ENCODE measurements around the gene SF3B3. TPM values are rescaled to one million over a fixed set of nuclear protein-coding genes. Genes with fewer than 3 reads are reported as not detected.

SF3B3 gene
- polyA plus RNA-seq, 1 donor, result 202 TPM

DNA sequence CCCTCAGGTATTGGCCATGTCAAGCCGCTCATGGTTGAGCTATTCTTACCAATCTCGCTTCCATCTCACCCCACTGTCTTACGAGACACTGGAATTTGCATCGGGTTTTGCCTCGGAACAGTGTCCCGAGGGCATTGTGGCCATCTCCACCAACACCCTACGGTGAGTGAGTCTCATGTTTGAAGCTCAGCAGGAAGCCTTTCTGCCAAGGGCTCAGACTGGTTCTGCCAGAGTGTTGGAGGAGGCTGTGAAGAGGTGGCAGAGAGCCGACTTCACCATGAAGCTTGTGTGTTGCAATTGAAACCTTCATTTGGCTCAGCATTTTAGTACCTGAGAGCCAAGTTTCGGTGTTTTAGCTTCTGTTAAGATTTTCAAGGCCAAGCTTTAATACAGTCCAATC, 38.0 kb downstream of the SF3B3 start:
- Histone ChIP-seq H3K36me3 (ENCODE audit: control insufficient read depth, insufficient read depth, low read length) (peaks cover 95% of the 10 kb centered on the region), H3K27ac (ENCODE audit: low read length) (no peak overlapping the region), H3K4me3 (ENCODE audit: low read length) (no peak overlapping the region), H3K27me3 (ENCODE audit: control insufficient read depth, insufficient read depth, low read length) (no peaks in the 10 kb centered on the region), H3K4me1 (ENCODE audit: control insufficient read depth, insufficient read depth, low read length) (no peaks in the 10 kb centered on the region), H3K9me3 (ENCODE audit: control insufficient read depth, low read depth, low read length) (no peaks in the 10 kb centered on the region)
- no peak for DNase-seq
- no CpG with 5 or more reads among the region's 9 CpGs for WGBS (ENCODE audit: insufficient coverage, low lambda C conversion rate)

DNA sequence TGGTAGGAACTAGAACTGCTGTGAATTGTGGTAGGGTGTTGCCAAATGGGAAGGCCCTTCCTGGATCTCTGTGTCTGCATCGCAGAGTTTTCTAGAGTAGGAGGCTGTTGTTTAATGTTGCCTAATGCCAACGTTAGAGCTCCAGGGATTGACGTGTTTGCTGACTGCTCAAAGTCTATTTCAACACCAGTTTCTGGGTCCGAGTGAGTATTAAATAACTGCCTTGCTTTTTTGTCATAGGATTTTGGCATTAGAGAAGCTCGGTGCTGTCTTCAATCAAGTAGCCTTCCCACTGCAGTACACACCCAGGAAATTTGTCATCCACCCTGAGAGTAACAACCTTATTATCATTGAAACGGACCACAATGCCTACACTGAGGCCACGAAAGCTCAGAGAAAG, 40.0 kb downstream of the SF3B3 start:
- H3K27ac ChIP-seq (ENCODE audit: low read length), result no peak overlapping the region
- DNase-seq, result no peak
- H3K27me3 ChIP-seq (ENCODE audit: control insufficient read depth, insufficient read depth, low read length), result no peaks in the 10 kb centered on the region
- no peaks in the 10 kb centered on the region for H3K9me3 ChIP-seq (ENCODE audit: control insufficient read depth, low read depth, low read length)
- H3K36me3 ChIP-seq (ENCODE audit: control insufficient read depth, insufficient read depth, low read length), result peaks cover 95% of the 10 kb centered on the region
- no peak overlapping the region for H3K4me3 ChIP-seq (ENCODE audit: low read length)
- peaks cover 5% of the 10 kb centered on the region for H3K4me1 ChIP-seq (ENCODE audit: control insufficient read depth, insufficient read depth, low read length)
- 100% methylated on average over 1 of the region's 7 CpGs for WGBS (ENCODE audit: insufficient coverage, low lambda C conversion rate)

DNA sequence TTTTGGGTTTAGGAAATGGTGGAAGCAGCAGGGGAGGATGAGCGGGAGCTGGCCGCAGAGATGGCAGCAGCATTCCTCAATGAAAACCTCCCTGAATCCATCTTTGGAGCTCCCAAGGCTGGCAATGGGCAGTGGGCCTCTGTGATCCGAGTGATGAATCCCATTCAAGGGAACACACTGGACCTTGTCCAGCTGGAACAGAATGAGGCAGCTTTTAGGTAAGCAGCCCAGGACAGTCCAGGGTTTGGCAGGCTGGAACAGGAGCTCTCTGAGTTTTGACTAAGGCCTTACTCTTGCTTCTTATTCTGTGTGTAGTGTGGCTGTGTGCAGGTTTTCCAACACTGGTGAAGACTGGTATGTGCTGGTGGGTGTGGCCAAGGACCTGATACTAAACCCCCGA, 41.4 kb downstream of the SF3B3 start:
- peaks cover 14% of the 10 kb centered on the region for H3K4me1 ChIP-seq (ENCODE audit: control insufficient read depth, insufficient read depth, low read length)
- no peaks in the 10 kb centered on the region for H3K9me3 ChIP-seq (ENCODE audit: control insufficient read depth, low read depth, low read length)
- no peaks in the 10 kb centered on the region for H3K27me3 ChIP-seq (ENCODE audit: control insufficient read depth, insufficient read depth, low read length)
- no peak for DNase-seq
- H3K27ac ChIP-seq (ENCODE audit: low read length), result no peak overlapping the region
- WGBS (ENCODE audit: insufficient coverage, low lambda C conversion rate), result no CpG with 5 or more reads among the region's 4 CpGs
- no peak overlapping the region for H3K4me3 ChIP-seq (ENCODE audit: low read length)
- H3K36me3 ChIP-seq (ENCODE audit: control insufficient read depth, insufficient read depth, low read length), result peaks cover 95% of the 10 kb centered on the region

DNA sequence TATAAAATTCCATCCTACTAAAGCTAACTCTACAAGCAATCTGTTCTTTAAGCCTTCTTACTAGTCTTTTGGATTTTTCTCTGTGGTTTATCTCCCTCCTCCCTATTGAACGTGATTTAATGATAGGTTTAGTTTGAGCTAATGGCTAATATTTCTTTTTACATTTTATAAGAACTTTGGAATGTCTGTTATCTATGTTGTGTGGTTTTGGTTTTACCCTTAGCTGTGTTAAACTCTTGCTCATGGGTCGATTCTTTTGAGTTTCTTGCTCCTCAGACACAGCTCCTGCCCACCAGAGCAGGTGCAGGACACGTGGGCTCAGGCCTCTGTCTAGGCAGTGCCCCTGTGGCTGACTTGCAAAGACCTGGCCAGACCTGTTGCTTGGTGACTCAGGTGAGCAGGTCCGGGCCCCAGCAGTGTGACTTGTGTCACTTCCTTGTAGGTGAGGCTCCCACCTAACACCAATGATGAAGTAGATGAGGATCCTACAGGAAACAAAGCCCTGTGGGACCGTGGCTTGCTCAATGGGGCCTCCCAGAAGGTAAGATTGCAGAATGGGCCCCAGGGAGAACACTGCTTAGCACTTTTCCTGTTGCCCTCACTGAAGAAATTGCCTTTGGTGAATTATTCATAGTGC, 45.1 kb downstream of the SF3B3 start:
- peaks cover 14% of the 10 kb centered on the region for H3K4me1 ChIP-seq (ENCODE audit: control insufficient read depth, insufficient read depth, low read length)
- no peak overlapping the region for H3K4me3 ChIP-seq (ENCODE audit: low read length)
- DNase-seq, result peak; percentile 61 to 85
- peaks cover 95% of the 10 kb centered on the region for H3K36me3 ChIP-seq (ENCODE audit: control insufficient read depth, insufficient read depth, low read length)
- WGBS (ENCODE audit: insufficient coverage, low lambda C conversion rate), result 100% methylated on average over 1 of the region's 5 CpGs
- H3K9me3 ChIP-seq (ENCODE audit: control insufficient read depth, low read depth, low read length), result no peaks in the 10 kb centered on the region
- H3K27ac ChIP-seq (ENCODE audit: low read length), result peak overlapping the region; percentile 72
- no peaks in the 10 kb centered on the region for H3K27me3 ChIP-seq (ENCODE audit: control insufficient read depth, insufficient read depth, low read length)

DNA sequence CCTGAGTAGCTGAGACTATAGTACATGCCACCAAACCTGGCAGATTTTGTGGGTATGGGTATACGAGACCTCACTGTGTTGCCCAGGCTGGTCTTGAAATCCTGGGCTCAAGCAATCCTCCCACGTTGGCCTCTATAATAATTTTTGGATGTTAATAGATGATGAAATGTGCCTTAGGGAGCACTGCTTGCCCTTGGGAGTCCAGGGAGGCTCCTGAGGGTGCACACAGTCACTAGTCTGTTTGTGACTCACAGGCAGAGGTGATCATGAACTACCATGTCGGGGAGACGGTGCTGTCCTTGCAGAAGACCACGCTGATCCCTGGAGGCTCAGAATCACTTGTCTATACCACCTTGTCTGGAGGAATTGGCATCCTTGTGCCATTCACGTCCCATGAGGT, 46.1 kb downstream of the SF3B3 start:
- DNase-seq, result no peak
- H3K36me3 ChIP-seq (ENCODE audit: control insufficient read depth, insufficient read depth, low read length), result peaks cover 94% of the 10 kb centered on the region
- H3K4me3 ChIP-seq (ENCODE audit: low read length), result no peak overlapping the region
- WGBS (ENCODE audit: insufficient coverage, low lambda C conversion rate), result no CpG with 5 or more reads among the region's 6 CpGs
- H3K27ac ChIP-seq (ENCODE audit: low read length), result peak overlapping the region; percentile 72
- peaks cover 14% of the 10 kb centered on the region for H3K4me1 ChIP-seq (ENCODE audit: control insufficient read depth, insufficient read depth, low read length)
- H3K9me3 ChIP-seq (ENCODE audit: control insufficient read depth, low read depth, low read length), result no peaks in the 10 kb centered on the region
- no peaks in the 10 kb centered on the region for H3K27me3 ChIP-seq (ENCODE audit: control insufficient read depth, insufficient read depth, low read length)

DNA sequence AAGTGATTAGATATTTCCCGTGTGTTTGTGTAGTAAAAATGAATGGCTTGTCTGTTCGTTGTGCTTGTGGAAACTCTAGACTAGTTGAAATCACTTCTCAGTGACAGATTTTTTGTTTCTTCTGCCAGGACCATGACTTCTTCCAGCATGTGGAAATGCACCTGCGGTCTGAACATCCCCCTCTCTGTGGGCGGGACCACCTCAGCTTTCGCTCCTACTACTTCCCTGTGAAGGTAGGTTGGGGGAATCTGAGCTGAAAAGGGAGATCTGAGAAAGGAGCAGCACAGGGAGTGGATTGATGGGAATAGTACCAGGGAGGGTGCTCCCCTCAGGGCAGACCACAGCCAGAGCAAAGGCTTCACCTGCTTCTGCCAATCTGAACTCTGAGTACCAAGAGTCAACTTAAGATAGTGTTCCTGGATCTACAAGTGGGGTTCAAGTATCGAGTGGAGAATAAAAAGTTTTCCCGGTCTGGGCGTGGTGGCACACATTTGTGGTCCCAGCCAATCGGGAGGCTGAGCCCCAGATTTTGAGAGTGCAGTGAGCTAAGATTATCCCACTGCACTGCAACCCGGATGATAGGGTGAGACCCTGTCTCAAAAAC, 47.5 kb downstream of the SF3B3 start:
- no peak for DNase-seq
- Histone ChIP-seq H3K4me1 (ENCODE audit: control insufficient read depth, insufficient read depth, low read length) (peaks cover 21% of the 10 kb centered on the region), H3K27me3 (ENCODE audit: control insufficient read depth, insufficient read depth, low read length) (no peaks in the 10 kb centered on the region), H3K9me3 (ENCODE audit: control insufficient read depth, low read depth, low read length) (no peaks in the 10 kb centered on the region), H3K27ac (ENCODE audit: low read length) (no peak overlapping the region), H3K4me3 (ENCODE audit: low read length) (no peak overlapping the region), H3K36me3 (ENCODE audit: control insufficient read depth, insufficient read depth, low read length) (peaks cover 91% of the 10 kb centered on the region)
- WGBS (ENCODE audit: insufficient coverage, low lambda C conversion rate), result 75% methylated on average over 2 of the region's 10 CpGs

DNA sequence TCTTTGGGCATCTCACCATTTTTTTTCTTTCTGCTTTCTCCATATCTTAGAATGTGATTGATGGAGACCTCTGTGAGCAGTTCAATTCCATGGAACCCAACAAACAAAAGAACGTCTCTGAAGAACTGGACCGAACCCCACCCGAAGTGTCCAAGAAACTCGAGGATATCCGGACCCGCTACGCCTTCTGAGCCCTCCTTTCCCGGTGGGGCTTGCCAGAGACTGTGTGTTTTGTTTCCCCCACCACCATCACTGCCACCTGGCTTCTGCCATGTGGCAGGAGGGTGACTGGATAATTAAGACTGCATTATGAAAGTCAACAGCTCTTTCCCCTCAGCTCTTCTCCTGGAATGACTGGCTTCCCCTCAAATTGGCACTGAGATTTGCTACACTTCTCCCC, 48.0 kb downstream of the SF3B3 start:
- H3K9me3 ChIP-seq (ENCODE audit: control insufficient read depth, low read depth, low read length), result no peaks in the 10 kb centered on the region
- no peaks in the 10 kb centered on the region for H3K27me3 ChIP-seq (ENCODE audit: control insufficient read depth, insufficient read depth, low read length)
- no peak overlapping the region for H3K4me3 ChIP-seq (ENCODE audit: low read length)
- peaks cover 85% of the 10 kb centered on the region for H3K36me3 ChIP-seq (ENCODE audit: control insufficient read depth, insufficient read depth, low read length)
- peaks cover 26% of the 10 kb centered on the region for H3K4me1 ChIP-seq (ENCODE audit: control insufficient read depth, insufficient read depth, low read length)
- no CpG with 5 or more reads among the region's 8 CpGs for whole genome bisulfite sequencing (ENCODE audit: insufficient coverage, low lambda C conversion rate)
- DNase-seq, result no peak
- no peak overlapping the region for H3K27ac ChIP-seq (ENCODE audit: low read length)

DNA sequence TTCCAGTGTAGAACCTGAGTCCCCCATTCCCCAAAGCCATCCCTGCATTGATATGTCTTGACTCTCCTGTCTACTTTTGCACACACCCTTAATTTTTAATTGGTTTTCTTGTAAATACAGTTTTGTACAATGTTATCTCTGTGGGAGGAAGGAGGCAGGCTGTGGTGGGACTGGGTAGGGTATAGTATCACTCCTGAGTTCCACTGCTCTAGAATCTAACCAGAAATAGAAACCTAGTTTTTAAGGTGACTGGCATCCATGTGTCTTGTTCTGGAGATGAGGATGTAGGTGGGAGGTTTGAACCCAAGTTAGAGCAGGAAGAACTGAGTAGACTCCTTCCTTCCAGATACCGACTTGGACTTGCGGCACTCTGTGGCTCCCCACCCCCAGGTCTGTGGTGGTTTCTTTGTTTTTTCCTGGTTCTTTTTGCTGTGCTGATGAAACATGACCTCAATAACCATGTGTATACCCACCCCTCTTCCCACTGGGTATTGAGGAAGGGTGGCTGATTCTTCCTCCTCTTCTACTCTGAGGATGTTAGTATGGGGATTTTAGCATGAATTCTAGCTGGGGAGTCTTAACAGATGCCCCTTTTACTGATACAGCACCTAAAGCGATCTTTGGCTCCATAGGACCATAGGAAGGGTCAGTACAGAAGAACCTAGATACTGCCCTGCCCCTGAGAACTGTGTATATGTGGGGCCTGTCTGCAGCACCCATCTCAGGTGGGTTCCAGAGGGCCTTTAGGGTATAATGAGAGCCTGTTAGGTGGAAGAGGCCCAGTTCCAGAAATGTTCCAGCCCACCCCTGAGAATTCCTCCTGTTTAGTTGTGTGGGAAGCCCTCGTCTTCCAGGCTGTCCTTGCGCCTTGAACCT, 48.7 kb downstream of the SF3B3 start:
- no CpG with 5 or more reads among the region's 5 CpGs for WGBS (ENCODE audit: insufficient coverage, low lambda C conversion rate)
- Histone ChIP-seq H3K9me3 (ENCODE audit: control insufficient read depth, low read depth, low read length) (no peaks in the 10 kb centered on the region), H3K27me3 (ENCODE audit: control insufficient read depth, insufficient read depth, low read length) (no peaks in the 10 kb centered on the region), H3K4me3 (ENCODE audit: low read length) (no peak overlapping the region), H3K27ac (ENCODE audit: low read length) (no peak overlapping the region), H3K4me1 (ENCODE audit: control insufficient read depth, insufficient read depth, low read length) (peaks cover 33% of the 10 kb centered on the region), H3K36me3 (ENCODE audit: control insufficient read depth, insufficient read depth, low read length) (peaks cover 78% of the 10 kb centered on the region)
- no peak for DNase-seq

DNA sequence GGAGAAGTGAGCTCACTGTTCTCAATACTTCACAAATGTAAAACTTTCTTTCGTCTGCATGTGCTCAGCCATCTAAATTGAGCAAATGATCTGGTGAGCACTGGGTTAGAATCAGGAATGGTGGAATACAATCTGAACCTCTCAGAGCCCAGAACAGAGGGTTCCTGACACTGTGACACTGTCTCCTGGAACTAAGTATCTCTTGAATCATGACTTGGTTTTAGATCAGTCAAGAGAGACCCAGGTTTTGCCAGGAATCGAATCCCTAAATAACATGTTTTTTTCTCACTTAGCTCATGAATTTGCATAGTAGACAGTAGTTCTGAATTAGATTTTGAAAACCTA, 49.3 kb downstream of the SF3B3 start:
- peaks cover 72% of the 10 kb centered on the region for H3K36me3 ChIP-seq (ENCODE audit: control insufficient read depth, insufficient read depth, low read length)
- no peak for DNase-seq

DNA sequence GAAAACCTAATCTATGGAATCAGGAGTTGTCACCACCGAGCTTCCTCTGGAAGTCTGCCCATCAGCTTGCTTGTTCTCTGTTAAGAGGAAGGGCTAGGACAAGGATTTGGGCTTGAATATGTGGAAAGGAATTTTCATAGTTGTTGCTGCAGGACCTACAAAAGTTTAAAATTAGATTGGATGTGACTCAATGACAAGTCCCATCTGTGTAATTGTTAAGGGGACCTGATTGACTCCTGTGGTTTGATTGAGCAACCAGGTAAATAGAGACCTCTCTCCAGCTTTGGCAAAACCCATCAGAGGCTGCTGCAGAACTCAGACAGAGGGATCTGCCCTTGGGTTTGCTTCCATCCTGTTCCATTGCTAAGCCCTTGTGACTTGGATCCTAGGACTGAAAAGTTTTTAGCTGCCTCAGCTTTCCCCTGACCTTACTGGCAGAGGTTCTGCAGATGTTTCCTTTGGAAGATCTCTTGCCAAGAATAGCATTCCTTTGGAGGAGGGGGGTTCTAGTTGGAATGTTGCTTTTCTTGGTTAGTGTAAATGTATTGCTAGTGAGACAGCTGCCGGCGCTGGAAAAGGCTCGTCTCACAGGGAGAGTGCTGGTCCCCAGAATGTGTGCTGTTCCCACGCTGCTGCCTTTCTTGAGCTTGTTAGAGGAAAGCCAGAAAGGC, 50.0 kb downstream of the SF3B3 start:
- WGBS (ENCODE audit: insufficient coverage, low lambda C conversion rate), result no CpG with 5 or more reads among the region's 5 CpGs
- Histone ChIP-seq H3K27me3 (ENCODE audit: control insufficient read depth, insufficient read depth, low read length) (no peaks in the 10 kb centered on the region), H3K36me3 (ENCODE audit: control insufficient read depth, insufficient read depth, low read length) (peaks cover 65% of the 10 kb centered on the region), H3K27ac (ENCODE audit: low read length) (peak overlapping the region; percentile 18), H3K4me3 (ENCODE audit: low read length) (no peak overlapping the region), H3K4me1 (ENCODE audit: control insufficient read depth, insufficient read depth, low read length) (peaks cover 36% of the 10 kb centered on the region), H3K9me3 (ENCODE audit: control insufficient read depth, low read depth, low read length) (no peaks in the 10 kb centered on the region)
- DNase-seq, result peak; percentile 50 to 54

More for the DNA sequence above, 49.3 kb downstream of the SF3B3 start:
- no peaks in the 10 kb centered on the region for H3K27me3 ChIP-seq (ENCODE audit: control insufficient read depth, insufficient read depth, low read length)
- peaks cover 37% of the 10 kb centered on the region for H3K4me1 ChIP-seq (ENCODE audit: control insufficient read depth, insufficient read depth, low read length)
- no peaks in the 10 kb centered on the region for H3K9me3 ChIP-seq (ENCODE audit: control insufficient read depth, low read depth, low read length)
- H3K27ac ChIP-seq (ENCODE audit: low read length), result no peak overlapping the region
- WGBS (ENCODE audit: insufficient coverage, low lambda C conversion rate), result no CpG with 5 or more reads among the region's 2 CpGs
- no peak overlapping the region for H3K4me3 ChIP-seq (ENCODE audit: low read length)
